HepG2 (cell line): ENCODE measurements around the gene GORASP2. TPM values are rescaled to one million over a fixed set of nuclear protein-coding genes. Genes with fewer than 3 reads are reported as not detected.

Source experiments
- HCFC1 ChIP-seq: fragments of 150-350 bp; IDR thresholded peaks from 2 replicates; pipeline ENCODE4 v1.6.1; 2014; ENCODE audit warnings: low read depth, low read length
- NR2F2 ChIP-seq: IDR thresholded peaks from 2 replicates; pipeline ENCODE4 v1.6.1; 2012; ENCODE audit warnings: low read depth, inconsistent platforms, borderline replicate concordance
- PCBP2 ChIP-seq: fragments of 200-400 bp; formaldehyde crosslinking; optimal IDR thresholded peaks from 2 replicates; pipeline ENCODE3; 2018; ENCODE audit warnings: low read length, low read depth; ENCODE audit not compliant: poor library complexity, severe bottlenecking
- POLR2AphosphoS2 ChIP-seq: IDR thresholded peaks from 2 replicates; pipeline ENCODE4 v1.6.1; 2011; ENCODE audit warnings: low read depth, low read length, improper control_type of control experiment
- POLR2AphosphoS5 ChIP-seq: IDR thresholded peaks from 2 replicates; pipeline ENCODE4 v1.6.1; 2012; ENCODE audit warnings: low read depth, low read length
- PPARG ChIP-seq: conservative IDR thresholded peaks from 2 replicates; pipeline ENCODE4 v1.6.1; 2016; ENCODE audit warnings: missing biosample characterization, missing genetic modification reagents
- ZBTB38 ChIP-seq: sonication (generic); formaldehyde crosslinking; IDR thresholded peaks from 2 replicates; pipeline ENCODE4 v1.5.1; 2020; ENCODE audit warnings: mild to moderate bottlenecking, missing genetic modification reagents
- ZNF138 ChIP-seq: sonication (generic); formaldehyde crosslinking; IDR thresholded peaks from 2 replicates; pipeline ENCODE4 v1.5.0; 2020; ENCODE audit warnings: mild to moderate bottlenecking, low read depth, missing genetic modification reagents
- ZNF768 ChIP-seq: sonication (generic); formaldehyde crosslinking; IDR thresholded peaks from 2 replicates; pipeline ENCODE4 v1.4.0; 2020; ENCODE audit warnings: missing genetic modification reagents
- ZNF777 ChIP-seq: sonication (generic); formaldehyde crosslinking; IDR thresholded peaks from 2 replicates; pipeline ENCODE4 v1.4.0; 2020; ENCODE audit warnings: missing genetic modification reagents
- polyA plus RNA-seq, 8 experiments: library from polyadenylated mRNA; depleted of rRNA in 3 of 8; stranded (reverse) in 7 of 8; unstranded in 1 of 8; fragments of >200 nt; fragmentation: Illumina TruSeq in 4 of 8; extraction: Trizol in 4 of 8; gene quantifications; 2 replicates each; pipeline versions ENCODE4 v1.2.1 to v1.2.3, GENCODE V29; 2011 to 2016; ENCODE audit warnings: low read depth in 4 of 8, missing spikeins in 1 of 8, mixed read lengths in 1 of 8; ENCODE audit not compliant: insufficient read depth in 1 of 8
- total RNA-seq, 5 experiments: library from RNA; depleted of rRNA; stranded (reverse); fragments of >200 nt; fragmentation: Illumina TruSeq; extraction: Trizol; gene quantifications; 2 replicates each; pipeline ENCODE4 v1.2.3, GENCODE V29; 2016; ENCODE audit warnings: low read depth in 1 of 5
- TF ChIP-seq, protein P1 (sequence below): sonication (generic); formaldehyde crosslinking; IDR thresholded peaks from 2 replicates; pipeline ENCODE4 v1.5.1; 2020; ENCODE audit warnings: mild to moderate bottlenecking, missing genetic modification reagents, moderate library complexity
- TF ChIP-seq, protein P2 (sequence below): sonication (generic); formaldehyde crosslinking; IDR thresholded peaks from 2 replicates; pipeline ENCODE4 v1.8.0; 2022; ENCODE audit warnings: mild to moderate bottlenecking, missing genetic modification reagents, borderline replicate concordance
- TF ChIP-seq, protein P3 (sequence below), 2 experiments: fragments of 450-650 bp in 1 of 2; sonication (generic) in 1 of 2; formaldehyde crosslinking in 1 of 2; IDR thresholded peaks; 2 replicates each; pipeline versions ENCODE4 v1.6.1 to v1.8.0; 2016 to 2022; ENCODE audit warnings: antibody characterized with exemption in 1 of 2, mild to moderate bottlenecking in 1 of 2, missing genetic modification reagents in 1 of 2

GORASP2 gene
- total and polyA plus RNA-seq, 2 of the 13 experiments (the other 11 are each of a cell fraction or from before 2014, with no cell fraction given), result 103 to 239 TPM

DNA sequence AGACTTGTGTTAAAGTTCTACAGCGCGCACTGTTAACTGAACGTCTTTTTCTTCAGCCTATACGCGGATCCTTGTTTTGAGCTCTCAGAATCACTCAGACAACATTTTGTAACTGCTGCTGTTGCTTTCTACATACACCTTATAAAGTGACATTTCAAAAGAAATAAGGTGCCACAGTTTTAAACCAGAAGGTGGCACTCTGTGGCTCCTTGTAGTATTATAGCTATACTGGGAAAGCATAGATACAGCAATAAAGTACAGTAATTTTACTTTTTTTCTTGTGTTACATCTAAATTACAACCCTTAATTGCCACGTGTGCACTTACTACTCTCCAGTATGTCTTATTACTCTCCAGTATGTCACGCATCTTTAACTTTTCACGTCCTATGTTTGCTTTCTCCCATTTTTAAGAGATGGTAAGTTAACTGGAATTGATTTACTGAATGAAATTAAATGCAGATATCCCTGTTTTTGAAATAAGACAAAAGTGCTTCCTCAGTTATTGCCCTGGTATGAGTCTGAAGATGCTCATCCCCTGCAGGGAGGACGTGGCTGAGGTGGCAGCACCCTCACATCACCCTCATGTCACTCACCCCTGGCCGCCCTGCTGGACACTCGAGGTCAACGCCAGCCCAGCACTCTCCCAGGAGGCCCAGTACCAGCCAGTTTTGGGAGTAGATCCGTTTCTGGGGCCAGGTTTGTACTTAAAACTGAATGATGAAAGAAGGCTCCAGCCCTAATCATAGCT, 37.8 kb downstream of the GORASP2 start (continued):
- TF ChIP-seq, protein P1, sequence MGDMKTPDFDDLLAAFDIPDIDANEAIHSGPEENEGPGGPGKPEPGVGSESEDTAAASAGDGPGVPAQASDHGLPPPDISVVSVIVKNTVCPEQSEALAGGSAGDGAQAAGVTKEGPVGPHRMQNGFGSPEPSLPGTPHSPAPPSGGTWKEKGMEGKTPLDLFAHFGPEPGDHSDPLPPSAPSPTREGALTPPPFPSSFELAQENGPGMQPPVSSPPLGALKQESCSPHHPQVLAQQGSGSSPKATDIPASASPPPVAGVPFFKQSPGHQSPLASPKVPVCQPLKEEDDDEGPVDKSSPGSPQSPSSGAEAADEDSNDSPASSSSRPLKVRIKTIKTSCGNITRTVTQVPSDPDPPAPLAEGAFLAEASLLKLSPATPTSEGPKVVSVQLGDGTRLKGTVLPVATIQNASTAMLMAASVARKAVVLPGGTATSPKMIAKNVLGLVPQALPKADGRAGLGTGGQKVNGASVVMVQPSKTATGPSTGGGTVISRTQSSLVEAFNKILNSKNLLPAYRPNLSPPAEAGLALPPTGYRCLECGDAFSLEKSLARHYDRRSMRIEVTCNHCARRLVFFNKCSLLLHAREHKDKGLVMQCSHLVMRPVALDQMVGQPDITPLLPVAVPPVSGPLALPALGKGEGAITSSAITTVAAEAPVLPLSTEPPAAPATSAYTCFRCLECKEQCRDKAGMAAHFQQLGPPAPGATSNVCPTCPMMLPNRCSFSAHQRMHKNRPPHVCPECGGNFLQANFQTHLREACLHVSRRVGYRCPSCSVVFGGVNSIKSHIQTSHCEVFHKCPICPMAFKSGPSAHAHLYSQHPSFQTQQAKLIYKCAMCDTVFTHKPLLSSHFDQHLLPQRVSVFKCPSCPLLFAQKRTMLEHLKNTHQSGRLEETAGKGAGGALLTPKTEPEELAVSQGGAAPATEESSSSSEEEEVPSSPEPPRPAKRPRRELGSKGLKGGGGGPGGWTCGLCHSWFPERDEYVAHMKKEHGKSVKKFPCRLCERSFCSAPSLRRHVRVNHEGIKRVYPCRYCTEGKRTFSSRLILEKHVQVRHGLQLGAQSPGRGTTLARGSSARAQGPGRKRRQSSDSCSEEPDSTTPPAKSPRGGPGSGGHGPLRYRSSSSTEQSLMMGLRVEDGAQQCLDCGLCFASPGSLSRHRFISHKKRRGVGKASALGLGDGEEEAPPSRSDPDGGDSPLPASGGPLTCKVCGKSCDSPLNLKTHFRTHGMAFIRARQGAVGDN, result peak; percentile 45
- TF ChIP-seq PCBP2 (no peak), POLR2AphosphoS5 (peak; percentile 27; the same call in 1 of the 2 replicates), NR2F2 (no peak), ZBTB38 (peak; percentile 70; the same call in 1 of the 2 replicates), ZNF138 (CRISPR knock-in tag) (no peak), PPARG (CRISPR knock-in tag) (no peak), POLR2AphosphoS2 (peak; percentile 69; the same call in 1 of the 2 replicates), ZNF777 (no peak), HCFC1 (no peak), ZNF768 (CRISPR knock-in tag) (no peak)
- TF ChIP-seq, protein P2, sequence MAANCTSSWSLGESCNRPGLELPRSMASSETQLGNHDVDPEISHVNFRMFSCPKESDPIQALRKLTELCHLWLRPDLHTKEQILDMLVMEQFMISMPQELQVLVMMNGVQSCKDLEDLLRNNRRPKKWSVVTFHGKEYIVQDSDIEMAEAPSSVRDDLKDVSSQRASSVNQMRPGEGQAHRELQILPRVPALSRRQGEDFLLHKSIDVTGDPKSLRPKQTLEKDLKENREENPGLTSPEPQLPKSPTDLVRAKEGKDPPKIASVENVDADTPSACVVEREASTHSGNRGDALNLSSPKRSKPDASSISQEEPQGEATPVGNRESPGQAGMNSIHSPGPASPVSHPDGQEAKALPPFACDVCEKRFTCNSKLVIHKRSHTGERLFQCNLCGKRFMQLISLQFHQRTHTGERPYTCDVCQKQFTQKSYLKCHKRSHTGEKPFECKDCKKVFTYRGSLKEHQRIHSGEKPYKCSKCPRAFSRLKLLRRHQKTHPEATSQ (CRISPR knock-in tag), result no peak
- TF ChIP-seq, protein P3, sequence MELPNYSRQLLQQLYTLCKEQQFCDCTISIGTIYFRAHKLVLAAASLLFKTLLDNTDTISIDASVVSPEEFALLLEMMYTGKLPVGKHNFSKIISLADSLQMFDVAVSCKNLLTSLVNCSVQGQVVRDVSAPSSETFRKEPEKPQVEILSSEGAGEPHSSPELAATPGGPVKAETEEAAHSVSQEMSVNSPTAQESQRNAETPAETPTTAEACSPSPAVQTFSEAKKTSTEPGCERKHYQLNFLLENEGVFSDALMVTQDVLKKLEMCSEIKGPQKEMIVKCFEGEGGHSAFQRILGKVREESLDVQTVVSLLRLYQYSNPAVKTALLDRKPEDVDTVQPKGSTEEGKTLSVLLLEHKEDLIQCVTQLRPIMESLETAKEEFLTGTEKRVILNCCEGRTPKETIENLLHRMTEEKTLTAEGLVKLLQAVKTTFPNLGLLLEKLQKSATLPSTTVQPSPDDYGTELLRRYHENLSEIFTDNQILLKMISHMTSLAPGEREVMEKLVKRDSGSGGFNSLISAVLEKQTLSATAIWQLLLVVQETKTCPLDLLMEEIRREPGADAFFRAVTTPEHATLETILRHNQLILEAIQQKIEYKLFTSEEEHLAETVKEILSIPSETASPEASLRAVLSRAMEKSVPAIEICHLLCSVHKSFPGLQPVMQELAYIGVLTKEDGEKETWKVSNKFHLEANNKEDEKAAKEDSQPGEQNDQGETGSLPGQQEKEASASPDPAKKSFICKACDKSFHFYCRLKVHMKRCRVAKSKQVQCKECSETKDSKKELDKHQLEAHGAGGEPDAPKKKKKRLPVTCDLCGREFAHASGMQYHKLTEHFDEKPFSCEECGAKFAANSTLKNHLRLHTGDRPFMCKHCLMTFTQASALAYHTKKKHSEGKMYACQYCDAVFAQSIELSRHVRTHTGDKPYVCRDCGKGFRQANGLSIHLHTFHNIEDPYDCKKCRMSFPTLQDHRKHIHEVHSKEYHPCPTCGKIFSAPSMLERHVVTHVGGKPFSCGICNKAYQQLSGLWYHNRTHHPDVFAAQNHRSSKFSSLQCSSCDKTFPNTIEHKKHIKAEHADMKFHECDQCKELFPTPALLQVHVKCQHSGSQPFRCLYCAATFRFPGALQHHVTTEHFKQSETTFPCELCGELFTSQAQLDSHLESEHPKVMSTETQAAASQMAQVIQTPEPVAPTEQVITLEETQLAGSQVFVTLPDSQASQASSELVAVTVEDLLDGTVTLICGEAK (IDR thresholded peaks at IDR 0.05), result no peak
- TF ChIP-seq, protein P3 (CRISPR knock-in tag; IDR thresholded peaks at IDR 0.05), result no peak
